GM18526 (cell line): ENCODE results near the gene CGNL1.

Experiments
- POLR2A ChIP-seq: IDR thresholded peaks from 3 replicates; pipeline ENCODE4 v1.6.1; 2011; ENCODE audit not compliant: insufficient read length; ENCODE audit errors: extremely low read depth

The CGNL1 gene

GRCh38 chr15:57398336-57398735 lies 22.0 kb downstream of the CGNL1 start:
- TF ChIP-seq POLR2A: no peak

DNA sequence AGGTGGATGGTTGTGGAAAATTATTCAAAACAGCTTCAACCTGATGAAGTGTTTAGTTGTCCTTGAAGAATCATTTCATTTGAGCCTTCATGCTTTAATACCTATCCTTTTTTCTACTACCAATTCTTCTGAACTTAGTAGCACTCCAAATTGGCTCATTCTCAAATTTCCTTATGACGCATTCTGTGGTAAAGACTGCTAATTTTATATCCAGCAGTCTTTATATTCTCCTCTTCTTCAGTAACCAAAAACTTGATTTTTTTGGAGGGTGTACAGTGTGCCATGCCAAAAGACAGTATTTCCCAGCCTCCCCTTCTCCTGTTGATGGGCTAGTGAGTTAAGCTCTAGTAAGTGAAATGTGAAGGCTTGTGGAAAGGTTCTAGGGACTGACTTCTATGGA lies 25.2 kb downstream of the CGNL1 start:
- no peak for TF ChIP-seq POLR2A

- no peak for TF ChIP-seq POLR2A
These were observed 26.7 kb downstream of the CGNL1 start for GRCh38 chr15:57403017-57403416.

DNA sequence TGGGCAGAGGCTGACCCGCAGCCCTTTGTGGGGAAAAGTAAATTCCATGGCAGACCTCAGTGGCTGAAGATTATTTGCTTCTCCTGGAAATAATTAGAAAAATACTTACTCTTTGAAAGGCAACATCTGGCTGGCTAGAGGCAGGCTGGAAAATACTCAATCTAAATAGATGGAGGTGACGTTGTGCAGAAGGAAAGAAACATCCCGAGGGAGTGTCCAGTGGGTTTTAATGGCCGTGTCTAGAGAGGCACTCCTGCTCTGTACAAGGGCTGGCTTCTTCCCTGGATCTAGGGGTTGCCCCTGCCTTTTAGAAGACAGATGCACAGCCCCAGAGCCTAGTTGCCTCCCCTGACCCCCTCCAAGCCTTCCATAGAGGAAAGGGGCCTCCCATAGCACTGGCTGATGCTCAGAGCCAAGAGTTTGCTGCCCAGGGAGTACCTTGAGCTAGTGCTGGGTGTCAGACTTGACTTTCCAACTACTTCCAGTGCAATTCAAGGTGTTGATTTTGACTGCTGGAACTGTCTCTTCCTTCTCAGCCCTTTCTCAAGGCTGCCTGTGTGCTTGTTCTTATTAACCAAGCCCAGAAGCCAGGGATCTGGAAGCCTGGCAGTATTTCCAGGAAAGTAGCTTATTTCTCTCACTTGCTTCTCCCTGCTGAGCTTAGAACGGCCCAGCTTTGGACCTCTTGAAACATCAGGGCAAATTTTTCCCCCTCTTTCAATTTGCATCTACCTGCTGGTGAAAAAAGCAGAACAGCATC lies 27.4 kb downstream of the CGNL1 start:
- TF ChIP-seq POLR2A: no peak

GRCh38 chr15:57405133-57405532 lies 28.8 kb downstream of the CGNL1 start:
- no peak for TF ChIP-seq POLR2A

DNA sequence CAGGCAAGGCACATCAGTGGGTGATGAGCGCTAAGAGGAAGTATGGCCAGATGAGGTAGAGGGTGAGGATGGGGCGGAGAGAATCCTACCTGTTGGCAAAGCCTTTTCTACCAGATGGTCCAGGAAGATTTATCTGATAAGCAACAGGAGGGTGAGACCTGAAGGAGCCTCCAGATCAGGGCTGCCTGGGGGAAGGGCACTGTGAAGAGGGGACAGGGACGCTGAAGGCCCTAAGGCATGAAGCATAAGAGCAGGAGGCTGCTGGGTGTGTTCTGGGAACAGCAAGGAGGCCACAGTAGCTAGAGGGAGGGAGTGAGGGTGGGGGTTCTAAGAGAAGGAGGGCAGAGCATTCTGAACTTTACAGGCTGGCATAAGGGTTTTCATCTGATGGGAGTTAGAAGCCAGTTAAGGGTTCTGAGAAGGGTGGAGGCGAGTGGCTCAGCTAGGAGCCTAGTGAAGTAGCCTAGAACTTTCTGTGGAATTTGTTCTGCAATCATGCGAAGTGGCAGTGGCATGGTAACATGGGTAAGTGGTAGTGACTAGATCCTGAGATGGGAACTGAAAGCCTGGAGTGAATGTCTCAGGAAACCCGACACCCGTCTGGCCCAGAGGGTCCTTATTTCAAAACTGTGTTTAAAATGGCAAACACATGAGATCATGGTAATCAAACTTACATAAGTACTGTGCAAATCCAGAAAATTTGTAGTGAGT lies 29.9 kb downstream of the CGNL1 start:
- no peak for TF ChIP-seq POLR2A

GRCh38 chr15:57410373-57410772 lies 34.1 kb downstream of the CGNL1 start:
- TF ChIP-seq POLR2A: no peak

GRCh38 chr15:57411945-57412768 lies 35.9 kb downstream of the CGNL1 start:
- TF ChIP-seq POLR2A: no peak

DNA sequence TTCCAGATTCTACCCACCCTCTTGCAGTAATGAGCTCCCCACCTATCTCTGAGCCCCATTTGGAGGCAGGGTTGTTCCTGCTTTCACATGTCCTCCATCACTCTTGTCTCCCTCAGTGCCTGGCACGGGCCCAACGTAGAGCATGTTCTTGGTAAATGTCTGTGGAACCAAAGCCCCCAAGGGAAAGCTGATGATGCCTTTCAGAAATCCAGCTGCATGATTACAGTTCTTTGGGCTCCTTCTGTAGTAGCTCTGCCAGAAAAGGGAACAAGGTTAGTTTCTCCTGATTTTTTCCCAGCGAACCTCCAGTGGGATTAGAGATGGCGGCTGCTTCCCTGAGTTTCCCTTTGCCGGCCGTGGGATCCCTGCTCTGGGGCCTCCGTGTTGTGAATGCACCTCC lies 39.3 kb downstream of the CGNL1 start:
- TF ChIP-seq POLR2A: no peak

GRCh38 chr15:57418635-57419034 lies 42.3 kb downstream of the CGNL1 start:
- no peak for TF ChIP-seq POLR2A

- no peak for TF ChIP-seq POLR2A
These were observed 43.0 kb downstream of the CGNL1 start for GRCh38 chr15:57419335-57419734.

GRCh38 chr15:57421110-57421509 lies 44.8 kb downstream of the CGNL1 start:
- TF ChIP-seq POLR2A: no peak

DNA sequence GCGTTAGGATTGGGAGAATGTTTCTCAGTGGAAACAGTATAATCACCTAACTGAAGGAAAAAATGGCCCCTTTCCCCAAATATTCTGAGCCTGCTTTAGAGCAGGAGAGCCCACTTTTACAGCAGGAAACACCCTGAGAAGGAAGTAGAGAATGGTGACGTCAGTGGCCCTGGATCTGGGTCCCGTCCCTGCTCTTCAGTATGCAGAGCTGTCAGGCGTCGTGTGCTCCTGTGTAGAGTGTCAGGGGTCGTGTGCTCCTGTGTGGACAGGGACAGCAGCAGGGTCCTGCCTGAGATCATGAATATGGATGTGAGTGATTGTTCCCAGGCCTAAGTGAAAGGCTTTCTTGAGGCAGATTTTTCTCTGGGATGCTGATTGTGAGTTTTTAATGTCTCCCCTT lies 45.2 kb downstream of the CGNL1 start:
- TF ChIP-seq POLR2A: no peak

DNA sequence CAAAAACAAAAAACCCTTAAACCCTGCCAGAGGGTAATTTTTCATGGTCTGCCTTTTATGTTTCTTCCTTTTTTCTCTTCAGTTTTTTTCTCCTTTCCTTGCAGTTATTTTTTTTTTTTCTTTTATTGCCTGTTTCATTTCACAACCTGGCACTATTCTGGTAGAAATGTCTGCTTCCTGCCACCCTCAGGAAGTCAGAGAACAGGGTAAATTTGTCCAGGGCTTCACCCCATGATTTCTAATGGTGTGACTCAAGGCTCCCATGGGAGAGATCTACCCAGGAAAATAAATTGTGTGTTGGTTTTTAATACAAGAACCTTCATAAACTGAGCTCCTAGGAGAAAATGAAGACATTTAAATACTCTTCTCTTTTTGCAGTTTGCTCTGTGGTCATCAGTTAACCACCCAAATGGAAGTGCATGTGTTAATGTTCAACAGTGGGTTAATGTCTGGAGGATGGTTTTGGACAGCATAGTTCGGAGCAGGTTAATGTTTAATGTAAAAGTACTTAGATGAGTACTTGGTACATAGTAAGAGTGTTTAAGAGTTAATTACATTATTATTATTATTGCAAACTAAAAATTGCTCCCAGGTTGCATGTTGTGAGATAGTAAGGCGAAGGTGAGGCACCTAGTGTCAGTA lies 45.9 kb downstream of the CGNL1 start:
- no peak for TF ChIP-seq POLR2A

- no peak for TF ChIP-seq POLR2A
These were observed 47.4 kb downstream of the CGNL1 start for GRCh38 chr15:57423599-57424140.
